GM12878 (cell line): ENCODE measurements around the gene ITGA3. TPM values are rescaled to one million over a fixed set of nuclear protein-coding genes. Genes with fewer than 3 reads are reported as not detected.

ENCODE experiments used
- ATAC-seq: fragments of 200-7000 bp; cut with Tn5 transposase; 3 replicates; pipeline ENCODE4 v1.9.1; 2020; ENCODE audit warnings: mild to moderate bottlenecking, moderate library complexity
- BruUV-seq: library from RNA; stranded (reverse); fragments of 400-500 nt; replicated peaks from 2 replicates; lab custom pipeline; 2021; lab: Mats Ljungman, UMichigan
- CTCF ChIA-PET: fragments of 300-600 bp; sonication (Branson Sonifier 250); formaldehyde crosslinking; extraction: SDS; loops from one replicate; lab custom pipeline; 2021; ENCODE audit warnings: inconsistent platforms; lab: Yijun Ruan, JAX
- POLR2A ChIA-PET: fragments of 350-600 bp; formaldehyde crosslinking; extraction: SDS; loops from one replicate; lab custom pipeline; 2021; ENCODE audit warnings: inconsistent platforms; lab: Charles Lee
- RAD21 ChIA-PET: fragments of 300-600 bp; sonication (Branson Sonifier 250); formaldehyde crosslinking; loops from one replicate; lab custom pipeline; 2023; ENCODE audit warnings: antibody characterized with exemption; ENCODE audit not compliant: unreplicated experiment; lab: Charles Lee
- SMC1A ChIA-PET: fragments of 300-600 bp; sonication (Branson Sonifier 250); formaldehyde crosslinking; loops from one replicate; lab custom pipeline; 2023; ENCODE audit not compliant: unreplicated experiment, uncharacterized antibody; lab: Charles Lee
- DNase-seq: peaks from one replicate; pipeline ENCODE4 v3.0.0-alpha.2; 2011; ENCODE audit warnings: low read depth, low spot score
- FAIRE-seq: peaks from 3 replicates; lab custom pipeline; 2011; peaks lifted over from hg19 to GRCh38; lab: Jason Lieb, UNC
- H2AFZ ChIP-seq: 2 replicates; pipeline ENCODE4 v1.6.0; 2011; ENCODE audit warnings: low read depth, low read length, control low read depth; ENCODE audit not compliant: control insufficient read depth
- H3K27ac ChIP-seq: 2 replicates; pipeline ENCODE4 v1.5.1; 2011; ENCODE audit warnings: control low read depth; ENCODE audit not compliant: control insufficient read depth, insufficient read depth
- H3K27me3 ChIP-seq, 2 experiments: replicated peaks in 1 of 2; 2 replicates each; pipeline versions ENCODE4 v1.6.0 to v1.6.1; 2011; ENCODE audit warnings: low read length in 1 of 2; ENCODE audit not compliant: control insufficient read depth in 2 of 2, insufficient read depth in 2 of 2
- H3K36me3 ChIP-seq, 2 experiments: 2 replicates each; pipeline ENCODE4 v1.5.1; 2011; ENCODE audit warnings: low read length in 1 of 2; ENCODE audit not compliant: control insufficient read depth in 2 of 2, insufficient read depth in 2 of 2
- H3K4me1 ChIP-seq: 2 replicates; pipeline ENCODE4 v1.6.1; 2011; ENCODE audit warnings: mild to moderate bottlenecking, low read length, moderate library complexity, mixed read lengths; ENCODE audit not compliant: control insufficient read depth, insufficient read depth
- H3K4me2 ChIP-seq: 2 replicates; pipeline ENCODE4 v1.6.0; 2011; ENCODE audit warnings: control low read depth; ENCODE audit not compliant: control insufficient read depth, insufficient read depth
- H3K4me3 ChIP-seq: fragments of 200-600 bp; sonication (generic); 2 replicates; pipeline ENCODE4 v1.5.1; 2016
- H3K79me2 ChIP-seq: 2 replicates; pipeline ENCODE4 v1.6.0; 2011; ENCODE audit warnings: low read length; ENCODE audit not compliant: control insufficient read depth, insufficient read depth
- H3K9ac ChIP-seq: 2 replicates; pipeline ENCODE4 v1.8.0; 2011; ENCODE audit warnings: low read length, control low read depth, mixed read lengths; ENCODE audit not compliant: control insufficient read depth, insufficient read depth
- H3K9me3 ChIP-seq: replicated peaks from 3 replicates; pipeline ENCODE4 v1.5.1; 2011; ENCODE audit warnings: mild to moderate bottlenecking, low read length; ENCODE audit not compliant: control insufficient read depth, insufficient read depth
- H4K20me1 ChIP-seq: 2 replicates; pipeline ENCODE4 v1.6.0; 2011; ENCODE audit not compliant: control insufficient read depth, insufficient read depth
- BCL3 ChIP-seq: IDR thresholded peaks from 2 replicates; pipeline ENCODE4 v1.6.1; 2011; ENCODE audit warnings: borderline replicate concordance, low read depth, mild to moderate bottlenecking, moderate library complexity, low read length; ENCODE audit not compliant: insufficient read depth, poor library complexity, severe bottlenecking
- CHD2 ChIP-seq: IDR thresholded peaks from 2 replicates; pipeline ENCODE4 v1.6.1; 2011; ENCODE audit warnings: low read depth, low read length, improper control_type of control experiment, borderline replicate concordance
- E2F4 ChIP-seq: IDR thresholded peaks from 2 replicates; pipeline ENCODE4 v1.6.1; 2012; ENCODE audit warnings: low read depth, low read length, improper control_type of control experiment
- E4F1 ChIP-seq: fragments of 450-650 bp; IDR thresholded peaks from 2 replicates; pipeline ENCODE4 v1.6.1; 2018; ENCODE audit warnings: borderline replicate concordance, mild to moderate bottlenecking; ENCODE audit not compliant: partially characterized antibody
- FOS ChIP-seq: IDR thresholded peaks from 3 replicates; pipeline ENCODE4 v1.6.1; 2011; ENCODE audit warnings: borderline replicate concordance; ENCODE audit not compliant: insufficient read length; ENCODE audit errors: extremely low read depth
- IKZF2 ChIP-seq, 2 experiments: fragments of 450-650 bp; IDR thresholded peaks; 2 replicates each; pipeline ENCODE4 v1.6.1; 2017; ENCODE audit warnings: mild to moderate bottlenecking in 2 of 2, moderate library complexity in 2 of 2
- MTA2 ChIP-seq: fragments of 450-650 bp; IDR thresholded peaks from 2 replicates; pipeline ENCODE4 v1.6.1; 2016; ENCODE audit warnings: low read depth, mild to moderate bottlenecking, moderate library complexity
- NR2F1 ChIP-seq: fragments of 450-650 bp; conservative IDR thresholded peaks from 2 replicates; pipeline ENCODE4 v1.6.1; 2017; ENCODE audit warnings: mild to moderate bottlenecking
- POLR2AphosphoS2 ChIP-seq: IDR thresholded peaks from 2 replicates; pipeline ENCODE4 v1.6.1; 2011; ENCODE audit warnings: low read depth, mild to moderate bottlenecking, low read length, improper control_type of control experiment, moderate library complexity
- RUNX3 ChIP-seq: IDR thresholded peaks from 2 replicates; pipeline ENCODE4 v1.6.1; 2012; ENCODE audit warnings: low read length, inconsistent platforms
- SREBF1 ChIP-seq: IDR thresholded peaks from 2 replicates; pipeline ENCODE4 v1.6.1; 2012; ENCODE audit warnings: mild to moderate bottlenecking, low read length
- TAF1 ChIP-seq: IDR thresholded peaks from 2 replicates; pipeline ENCODE4 v1.6.1; 2011; ENCODE audit warnings: mild to moderate bottlenecking, low read depth, low read length, borderline replicate concordance
- TBL1XR1 ChIP-seq: IDR thresholded peaks from 2 replicates; pipeline ENCODE4 v1.6.1; 2012; ENCODE audit warnings: low read depth, low read length, improper control_type of control experiment
- TCF3 ChIP-seq: IDR thresholded peaks from 2 replicates; pipeline ENCODE4 v1.6.1; 2012; ENCODE audit warnings: low read depth, mild to moderate bottlenecking, low read length, borderline replicate concordance; ENCODE audit not compliant: insufficient read depth
- ZBTB40 ChIP-seq: fragments of 450-650 bp; IDR thresholded peaks from 2 replicates; pipeline ENCODE4 v1.6.1; 2016; ENCODE audit warnings: mild to moderate bottlenecking, moderate library complexity, borderline replicate concordance
- ZNF217 ChIP-seq: fragments of 450-650 bp; IDR thresholded peaks from 2 replicates; pipeline ENCODE4 v1.6.1; 2017; ENCODE audit warnings: antibody characterized with exemption, mild to moderate bottlenecking
- WGBS: methylation state at CpG from one replicate; pipeline ENCODE4 v1.1.6; 2016; ENCODE audit warnings: low lambda C conversion rate; ENCODE audit not compliant: insufficient replicate concordance, insufficient coverage; ENCODE audit errors: missing lambda C conversion rate; 5-methylcytosine and 5-hydroxymethylcytosine counted together
- in situ Hi-C: fragments of 300-500 bp; cut with MboI; formaldehyde crosslinking; loops from 9 replicates; pipeline ENCODE4 v1.14.3; 2018; ENCODE audit warnings: mixed read lengths
- intact Hi-C: fragments of 100-400 bp; cut with micrococcal nuclease; formaldehyde crosslinking; loops from one replicate; pipeline ENCODE4 v1.14.2; 2022; ENCODE audit not compliant: unreplicated experiment
- polyA plus RNA-seq, 11 experiments: library from polyadenylated mRNA; depleted of rRNA in 4 of 11; unstranded in 6 of 11; stranded (reverse) in 5 of 11; fragments of >200 nt; fragmentation: Nextera tagmentation in 4 of 11; fragmentation: Illumina TruSeq in 1 of 11; extraction: Ambion mirVana in 4 of 11; extraction: Trizol in 1 of 11; gene quantifications; 1 replicate in 1 of 11; 2 replicates in 10 of 11; pipeline versions ENCODE4 v1.2.1 to v1.2.3, GENCODE V29; 2011 to 2016; ENCODE audit warnings: inconsistent platforms in 2 of 11, missing spikeins in 2 of 11, low read depth in 1 of 11
- total RNA-seq, 4 experiments: library from RNA; depleted of rRNA in 3 of 4; stranded (reverse); fragments of >200 nt in 3 of 4; fragmentation: Illumina TruSeq in 1 of 4; extraction: Trizol in 1 of 4; gene quantifications; 2 replicates each; pipeline versions ENCODE4 v1.2.1 to v1.2.3, GENCODE V29; 2013 to 2021

Gene ITGA3
- total and polyA plus RNA-seq, 10 of the 15 experiments (the other 5 are each of a cell fraction or from before 2014, with no cell fraction given) = 0.29 to 13.4 (median 6.6) TPM

GRCh38 chr17:50112694-50113093, 56.8 kb downstream of the ITGA3 start:
- ChIA-PET CTCF (interaction anchor here (1.1 to 2.1 kb wide), 5 partner anchors 10 to 57 kb away, joined by 3 to 8 read pairs (median 3); partner anchors contain the start of gene SAMD14), SMC1A (no interaction called here), POLR2A (no interaction called here), RAD21 (no interaction called here)
- intact Hi-C loops (no loop called here), in situ Hi-C loops (no loop called here)
- BruUV-seq = no TSS peak
- H3K4me3 ChIP-seq = no peak overlapping the region
- H3K36me3 ChIP-seq = no peaks in the 10 kb centered on the region; a peak in 1 of 4 replicates
- FAIRE-seq (no peak), DNase-seq (no peak), ATAC-seq (no peak)
- H2AFZ ChIP-seq = no peak overlapping the region
- H3K4me2 ChIP-seq = no peak overlapping the region
- no peak overlapping the region for H3K9ac ChIP-seq
- no peaks in the 10 kb centered on the region for H3K4me1 ChIP-seq
- H4K20me1 ChIP-seq = no peaks in the 10 kb centered on the region
- H3K27ac ChIP-seq = no peak overlapping the region
- no peaks in the 10 kb centered on the region for H3K9me3 ChIP-seq
- WGBS = 73% methylated on average over 17 of the region's 17 CpGs
- H3K79me2 ChIP-seq = no peaks in the 10 kb centered on the region
- peaks cover under 1 to 3% of the 10 kb centered on the region in 2 experiments; a peak in 3 of 4 replicates for H3K27me3 ChIP-seq
- no peak for TF ChIP-seq E4F1
- TF ChIP-seq FOS = no peak
- no peak for TF ChIP-seq BCL3
- TF ChIP-seq RUNX3 = no peak
- no peak for TF ChIP-seq ZNF217
- no peak for TF ChIP-seq SREBF1
- TF ChIP-seq CHD2 = no peak
- TF ChIP-seq IKZF2 (IDR thresholded peaks at IDR 0.05) = no peak
- TF ChIP-seq TAF1 = no peak
- TF ChIP-seq MTA2 = no peak
- TF ChIP-seq E2F4 = no peak
- TF ChIP-seq NR2F1 = no peak
- no peak for TF ChIP-seq TCF3
- no peak for TF ChIP-seq TBL1XR1
- TF ChIP-seq POLR2AphosphoS2 = no peak
- no peak for TF ChIP-seq ZBTB40
